Measurements from ENCODE around the gene BRAF.

GRCh38 chr7:140723006-140723405 lies 201.7 kb downstream of the BRAF start:
- TF ChIP-seq CTCF (IDR thresholded peaks at IDR 0.05) (no peak), POLR2AphosphoS5 (IDR thresholded peaks at IDR 0.05) (no peak), POLR2A (IDR thresholded peaks at IDR 0.05) (no peak), EP300 (IDR thresholded peaks at IDR 0.05) (no peak)

All from suprapubic skin (tissue), 4 donors.